HG03095 (cell line): ENCODE data around the gene ALDH7A1.

Experiments used
- ATAC-seq: cut with Tn5 transposase; IDR thresholded peaks from one replicate; pipeline ENCODE4 v1.9.1; 2021; ENCODE audit warnings: moderate library complexity; ENCODE audit not compliant: unreplicated experiment

The ALDH7A1 gene

GRCh38 chr5:126511961-126512360 lies 83.1 kb downstream of the ALDH7A1 start:
- no peak for ATAC-seq

GRCh38 chr5:126509339-126509738 lies 85.7 kb downstream of the ALDH7A1 start:
- no peak for ATAC-seq

- ATAC-seq, result no peak
These were observed 86.1 kb downstream of the ALDH7A1 start for GRCh38 chr5:126508962-126509279.

- ATAC-seq, result no peak
These were observed 86.6 kb downstream of the ALDH7A1 start for GRCh38 chr5:126508251-126508961.

- no peak for ATAC-seq
These were observed 88.9 kb downstream of the ALDH7A1 start for GRCh38 chr5:126506079-126506478.

- no peak for ATAC-seq
These were observed 91.4 kb downstream of the ALDH7A1 start for GRCh38 chr5:126503602-126504104.

GRCh38 chr5:126501448-126501847 lies 93.6 kb downstream of the ALDH7A1 start:
- no peak for ATAC-seq

- peak; percentile 65 for ATAC-seq
These were observed 95.1 kb downstream of the ALDH7A1 start for GRCh38 chr5:126499853-126500342.

- ATAC-seq, result no peak
These were observed 95.7 kb downstream of the ALDH7A1 start for GRCh38 chr5:126499278-126499677.

- ATAC-seq, result no peak
These were observed 97.5 kb downstream of the ALDH7A1 start for GRCh38 chr5:126497506-126497905.

GRCh38 chr5:126494393-126494792 lies 100.6 kb downstream of the ALDH7A1 start:
- no peak for ATAC-seq

GRCh38 chr5:126492939-126493338 lies 102.1 kb downstream of the ALDH7A1 start:
- ATAC-seq, result no peak

- no peak for ATAC-seq
These were observed 104.7 kb downstream of the ALDH7A1 start for GRCh38 chr5:126490167-126490940.

- no peak for ATAC-seq
These were observed 106.5 kb downstream of the ALDH7A1 start for GRCh38 chr5:126488443-126489065.

- no peak for ATAC-seq
These were observed 107.4 kb downstream of the ALDH7A1 start for GRCh38 chr5:126487596-126487995.

- ATAC-seq, result no peak
These were observed 108.7 kb downstream of the ALDH7A1 start for GRCh38 chr5:126486332-126486731.

- no peak for ATAC-seq
These were observed 110.8 kb downstream of the ALDH7A1 start for GRCh38 chr5:126484253-126484652.

GRCh38 chr5:126483156-126483555 lies 111.9 kb downstream of the ALDH7A1 start:
- ATAC-seq, result no peak

- no peak for ATAC-seq
These were observed 112.4 kb downstream of the ALDH7A1 start for GRCh38 chr5:126482591-126482990.

- ATAC-seq, result no peak
These were observed 113.8 kb downstream of the ALDH7A1 start for GRCh38 chr5:126481243-126481642.
